KMS-11 (cell line): Measurements from ENCODE around the gene LIMK1.

Source experiments
- H2AFZ ChIP-seq: fragments of 200-600 bp; sonication (generic); 2 replicates; pipeline ENCODE4 v1.6.1; 2016; ENCODE audit warnings: antibody characterized with exemption, mixed run types, low read depth
- H3K27ac ChIP-seq: fragments of 200-600 bp; sonication (generic); 2 replicates; pipeline ENCODE4 v1.6.1; 2016; ENCODE audit warnings: mild to moderate bottlenecking, mixed run types
- H3K27me3 ChIP-seq: fragments of 200-600 bp; sonication (generic); 2 replicates; pipeline ENCODE4 v1.6.1; 2017; ENCODE audit warnings: mild to moderate bottlenecking, low read depth, mixed run types, moderate library complexity; ENCODE audit not compliant: insufficient read depth
- H3K36me3 ChIP-seq: fragments of 200-600 bp; sonication (generic); 2 replicates; pipeline ENCODE4 v1.6.1; 2017; ENCODE audit warnings: mild to moderate bottlenecking, mixed run types; ENCODE audit not compliant: insufficient read depth
- H3K4me1 ChIP-seq: fragments of 200-600 bp; sonication (generic); 2 replicates; pipeline ENCODE4 v1.6.1; 2016; ENCODE audit warnings: mild to moderate bottlenecking, low read depth, mixed run types; ENCODE audit not compliant: poor library complexity, severe bottlenecking
- H3K4me2 ChIP-seq: fragments of 200-600 bp; sonication (generic); 2 replicates; pipeline ENCODE4 v1.7.0; 2016; ENCODE audit warnings: mild to moderate bottlenecking, mixed run types
- H3K4me3 ChIP-seq: fragments of 200-600 bp; sonication (generic); IDR thresholded peaks from 2 replicates; pipeline ENCODE4 v1.6.1; 2017; ENCODE audit warnings: low read depth, low read length, mixed read lengths; ENCODE audit not compliant: insufficient read depth
- H3K79me2 ChIP-seq: fragments of 200-600 bp; sonication (generic); 2 replicates; pipeline ENCODE4 v1.6.1; 2016; ENCODE audit warnings: low read depth, mixed run types; ENCODE audit not compliant: insufficient read depth
- H3K9ac ChIP-seq: fragments of 200-600 bp; sonication (generic); 2 replicates; pipeline ENCODE4 v1.6.1; 2016; ENCODE audit warnings: mild to moderate bottlenecking, mixed run types
- H4K20me1 ChIP-seq: fragments of 200-600 bp; sonication (generic); 2 replicates; pipeline ENCODE4 v1.6.1; 2016; ENCODE audit warnings: mild to moderate bottlenecking, mixed run types; ENCODE audit not compliant: insufficient read depth
- TF ChIP-seq, protein P1 (sequence below): fragments of 200-600 bp; sonication (generic); conservative IDR thresholded peaks from 2 replicates; pipeline ENCODE4 v1.6.1; 2017; ENCODE audit warnings: low read depth, mild to moderate bottlenecking, antibody characterized with exemption, low read length, moderate library complexity, mixed read lengths

Gene LIMK1

GRCh38 chr7:74092964-74093471 is 9.4 kb downstream of the LIMK1 start:
- no peak overlapping the region for H3K4me2 ChIP-seq
- no peaks in the 10 kb centered on the region; the same call in 1 of the 2 replicates for H3K36me3 ChIP-seq
- H3K27me3 ChIP-seq = no peaks in the 10 kb centered on the region
- H3K27ac ChIP-seq = no peak overlapping the region
- TF ChIP-seq, protein P1, sequence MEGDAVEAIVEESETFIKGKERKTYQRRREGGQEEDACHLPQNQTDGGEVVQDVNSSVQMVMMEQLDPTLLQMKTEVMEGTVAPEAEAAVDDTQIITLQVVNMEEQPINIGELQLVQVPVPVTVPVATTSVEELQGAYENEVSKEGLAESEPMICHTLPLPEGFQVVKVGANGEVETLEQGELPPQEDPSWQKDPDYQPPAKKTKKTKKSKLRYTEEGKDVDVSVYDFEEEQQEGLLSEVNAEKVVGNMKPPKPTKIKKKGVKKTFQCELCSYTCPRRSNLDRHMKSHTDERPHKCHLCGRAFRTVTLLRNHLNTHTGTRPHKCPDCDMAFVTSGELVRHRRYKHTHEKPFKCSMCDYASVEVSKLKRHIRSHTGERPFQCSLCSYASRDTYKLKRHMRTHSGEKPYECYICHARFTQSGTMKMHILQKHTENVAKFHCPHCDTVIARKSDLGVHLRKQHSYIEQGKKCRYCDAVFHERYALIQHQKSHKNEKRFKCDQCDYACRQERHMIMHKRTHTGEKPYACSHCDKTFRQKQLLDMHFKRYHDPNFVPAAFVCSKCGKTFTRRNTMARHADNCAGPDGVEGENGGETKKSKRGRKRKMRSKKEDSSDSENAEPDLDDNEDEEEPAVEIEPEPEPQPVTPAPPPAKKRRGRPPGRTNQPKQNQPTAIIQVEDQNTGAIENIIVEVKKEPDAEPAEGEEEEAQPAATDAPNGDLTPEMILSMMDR = no peak
- H2AFZ ChIP-seq = no peak overlapping the region
- H4K20me1 ChIP-seq = no peaks in the 10 kb centered on the region
- no peaks in the 10 kb centered on the region for H3K79me2 ChIP-seq
- no peak overlapping the region for H3K4me3 ChIP-seq
- H3K9ac ChIP-seq = no peak overlapping the region
- no peaks in the 10 kb centered on the region for H3K4me1 ChIP-seq

DNA sequence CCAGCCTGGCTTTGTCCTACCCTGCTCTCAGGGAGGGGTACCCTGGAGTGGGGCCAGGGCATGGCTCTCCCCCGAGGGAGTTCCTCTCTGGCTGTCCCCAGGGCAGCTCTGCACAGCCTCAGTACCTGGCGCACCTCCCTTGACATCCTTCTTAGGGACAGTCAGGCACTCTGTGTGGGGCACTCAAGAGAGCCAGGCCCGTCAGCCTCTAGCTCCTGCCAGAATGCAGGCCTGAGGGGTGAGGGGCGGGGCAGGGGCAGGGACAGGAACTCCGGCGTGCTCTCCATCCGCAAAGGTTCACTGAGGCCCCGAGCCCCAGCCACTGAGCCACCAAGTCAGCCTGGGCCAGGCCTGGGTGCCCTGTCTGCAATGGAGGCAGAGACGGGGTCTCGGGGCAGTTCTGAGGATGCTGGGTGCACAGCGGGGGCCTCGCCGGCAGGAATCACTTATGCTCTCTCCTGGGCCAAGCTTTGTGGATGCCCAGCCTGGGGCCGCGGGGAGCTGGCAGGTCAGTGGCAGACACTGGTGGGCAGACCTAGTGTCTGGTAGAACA is 10.1 kb downstream of the LIMK1 start:
- Histone ChIP-seq H3K79me2 (no peaks in the 10 kb centered on the region), H3K4me3 (no peak overlapping the region)

GRCh38 chr7:74094224-74095101 is 10.9 kb downstream of the LIMK1 start:
- no peak overlapping the region for H3K9ac ChIP-seq
- H3K36me3 ChIP-seq = no peaks in the 10 kb centered on the region
- H4K20me1 ChIP-seq = no peaks in the 10 kb centered on the region
- TF ChIP-seq, protein P1 = no peak
- no peaks in the 10 kb centered on the region for H3K27me3 ChIP-seq
- H3K79me2 ChIP-seq = no peaks in the 10 kb centered on the region
- H3K4me2 ChIP-seq = no peak overlapping the region
- H3K27ac ChIP-seq = no peak overlapping the region
- H3K4me3 ChIP-seq = no peak overlapping the region
- H3K4me1 ChIP-seq = no peaks in the 10 kb centered on the region
- no peak overlapping the region for H2AFZ ChIP-seq

More for the DNA sequence above, 10.1 kb downstream of the LIMK1 start:
- Histone ChIP-seq H4K20me1 (no peaks in the 10 kb centered on the region), H3K4me2 (no peak overlapping the region), H3K36me3 (no peaks in the 10 kb centered on the region), H3K27me3 (no peaks in the 10 kb centered on the region), H3K4me1 (no peaks in the 10 kb centered on the region), H3K9ac (no peak overlapping the region), H3K27ac (no peak overlapping the region), H2AFZ (no peak overlapping the region)
- TF ChIP-seq, protein P1 = no peak

- Histone ChIP-seq H3K27ac (no peak overlapping the region), H3K36me3 (no peaks in the 10 kb centered on the region), H3K27me3 (no peaks in the 10 kb centered on the region), H3K9ac (no peak overlapping the region), H2AFZ (no peak overlapping the region), H3K79me2 (no peaks in the 10 kb centered on the region), H3K4me3 (no peak overlapping the region), H3K4me2 (no peak overlapping the region), H3K4me1 (no peaks in the 10 kb centered on the region), H4K20me1 (no peaks in the 10 kb centered on the region)
- TF ChIP-seq, protein P1 = no peak
Measured at GRCh38 chr7:74095135-74095534, 11.5 kb downstream of the LIMK1 start.
